ENCODE results near the gene GRM6. TPM values are rescaled to one million over a fixed set of nuclear protein-coding genes. Genes with fewer than 3 reads are reported as not detected.
A peak's percentile ranks its signal among the peaks of the same experiment; 100 is the strongest.

Gene GRM6
- total RNA-seq, 1 donor from 2014 or later: not detected

DNA sequence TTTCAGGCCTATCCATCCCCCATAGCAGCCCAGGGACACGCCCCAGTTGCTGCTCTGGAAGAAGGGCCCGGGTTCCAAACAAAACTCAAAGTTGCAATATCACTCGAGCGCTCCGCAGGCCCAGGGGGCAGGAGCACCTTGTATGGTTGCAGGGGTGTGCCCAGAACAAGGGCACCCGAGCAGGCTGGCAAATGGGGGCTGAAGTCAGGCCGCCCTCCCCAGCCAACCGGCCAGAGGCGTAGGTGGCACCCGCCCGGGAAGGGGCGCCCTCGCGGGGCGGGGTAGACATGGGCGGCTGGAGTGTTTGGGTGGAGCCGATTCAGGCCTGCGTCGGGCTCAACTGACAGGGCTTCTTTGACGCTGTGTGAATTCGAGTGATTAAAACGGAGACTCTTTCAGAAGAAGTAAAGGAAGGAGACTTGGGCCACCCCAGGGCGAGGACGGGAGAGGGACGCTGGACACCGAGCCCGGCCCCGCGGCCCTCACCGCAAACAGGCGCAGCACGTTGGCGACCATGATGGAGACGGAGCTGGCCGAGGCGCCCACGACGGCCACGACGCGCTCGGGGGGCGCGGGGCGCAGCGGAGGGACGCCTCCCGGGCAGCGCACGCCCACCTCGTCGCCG, 1.1 kb downstream of the GRM6 start:
- DNase-seq (ENCODE audit: extremely low spot score, unreplicated experiment): peak; percentile 81
- no peak overlapping the region for H3K27ac Mint-ChIP-seq (ENCODE audit: unreplicated experiment)
- peaks cover 3% of the 10 kb centered on the region for H3K27me3 Mint-ChIP-seq (ENCODE audit: unreplicated experiment)
- TF ChIP-seq, protein P1, sequence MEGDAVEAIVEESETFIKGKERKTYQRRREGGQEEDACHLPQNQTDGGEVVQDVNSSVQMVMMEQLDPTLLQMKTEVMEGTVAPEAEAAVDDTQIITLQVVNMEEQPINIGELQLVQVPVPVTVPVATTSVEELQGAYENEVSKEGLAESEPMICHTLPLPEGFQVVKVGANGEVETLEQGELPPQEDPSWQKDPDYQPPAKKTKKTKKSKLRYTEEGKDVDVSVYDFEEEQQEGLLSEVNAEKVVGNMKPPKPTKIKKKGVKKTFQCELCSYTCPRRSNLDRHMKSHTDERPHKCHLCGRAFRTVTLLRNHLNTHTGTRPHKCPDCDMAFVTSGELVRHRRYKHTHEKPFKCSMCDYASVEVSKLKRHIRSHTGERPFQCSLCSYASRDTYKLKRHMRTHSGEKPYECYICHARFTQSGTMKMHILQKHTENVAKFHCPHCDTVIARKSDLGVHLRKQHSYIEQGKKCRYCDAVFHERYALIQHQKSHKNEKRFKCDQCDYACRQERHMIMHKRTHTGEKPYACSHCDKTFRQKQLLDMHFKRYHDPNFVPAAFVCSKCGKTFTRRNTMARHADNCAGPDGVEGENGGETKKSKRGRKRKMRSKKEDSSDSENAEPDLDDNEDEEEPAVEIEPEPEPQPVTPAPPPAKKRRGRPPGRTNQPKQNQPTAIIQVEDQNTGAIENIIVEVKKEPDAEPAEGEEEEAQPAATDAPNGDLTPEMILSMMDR (IDR thresholded peaks at IDR 0.05): no peak
- H3K36me3 Mint-ChIP-seq (ENCODE audit: unreplicated experiment): no peaks in the 10 kb centered on the region
- peaks cover 22% of the 10 kb centered on the region for H3K9me3 Mint-ChIP-seq (ENCODE audit: unreplicated experiment)
- H3K4me1 Mint-ChIP-seq (ENCODE audit: unreplicated experiment): no peaks in the 10 kb centered on the region
- no peak overlapping the region for H3K4me3 Mint-ChIP-seq (ENCODE audit: unreplicated experiment)

DNA sequence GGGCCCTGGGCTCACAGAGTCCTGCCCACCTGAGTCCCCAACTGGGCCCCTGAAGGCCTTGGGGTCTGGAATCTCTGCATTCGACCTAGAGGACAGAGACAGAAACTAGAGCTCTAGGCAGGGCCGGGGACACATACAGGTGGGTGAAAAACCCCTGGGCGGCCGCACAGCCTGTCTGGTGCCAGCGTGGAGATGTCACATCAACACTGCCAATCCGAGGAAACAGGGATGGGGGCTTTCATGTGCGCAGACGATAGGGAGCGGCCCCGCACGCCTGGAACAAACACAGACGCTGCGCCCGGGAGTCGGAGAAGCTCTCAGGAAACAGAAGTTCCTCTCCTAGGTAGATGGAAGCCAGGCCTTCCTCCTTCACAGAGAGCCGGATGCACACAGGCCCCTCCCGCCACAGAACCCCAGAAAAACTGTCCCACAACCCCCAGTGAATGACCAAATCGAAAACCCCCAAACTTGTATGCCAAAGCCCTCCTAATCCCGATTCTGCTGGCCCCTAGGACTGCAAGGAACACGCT, 1.8 kb downstream of the GRM6 start:
- TF ChIP-seq, protein P1 (IDR thresholded peaks at IDR 0.05): no peak
- H3K27ac Mint-ChIP-seq (ENCODE audit: unreplicated experiment): no peak overlapping the region
- peaks cover 18% of the 10 kb centered on the region for H3K9me3 Mint-ChIP-seq (ENCODE audit: unreplicated experiment)
- peaks cover 3% of the 10 kb centered on the region for H3K27me3 Mint-ChIP-seq (ENCODE audit: unreplicated experiment)
- H3K4me1 Mint-ChIP-seq (ENCODE audit: unreplicated experiment): no peaks in the 10 kb centered on the region
- DNase-seq (ENCODE audit: extremely low spot score, unreplicated experiment): peak; percentile 81
- no peak overlapping the region for H3K4me3 Mint-ChIP-seq (ENCODE audit: unreplicated experiment)
- no peaks in the 10 kb centered on the region for H3K36me3 Mint-ChIP-seq (ENCODE audit: unreplicated experiment)

DNA sequence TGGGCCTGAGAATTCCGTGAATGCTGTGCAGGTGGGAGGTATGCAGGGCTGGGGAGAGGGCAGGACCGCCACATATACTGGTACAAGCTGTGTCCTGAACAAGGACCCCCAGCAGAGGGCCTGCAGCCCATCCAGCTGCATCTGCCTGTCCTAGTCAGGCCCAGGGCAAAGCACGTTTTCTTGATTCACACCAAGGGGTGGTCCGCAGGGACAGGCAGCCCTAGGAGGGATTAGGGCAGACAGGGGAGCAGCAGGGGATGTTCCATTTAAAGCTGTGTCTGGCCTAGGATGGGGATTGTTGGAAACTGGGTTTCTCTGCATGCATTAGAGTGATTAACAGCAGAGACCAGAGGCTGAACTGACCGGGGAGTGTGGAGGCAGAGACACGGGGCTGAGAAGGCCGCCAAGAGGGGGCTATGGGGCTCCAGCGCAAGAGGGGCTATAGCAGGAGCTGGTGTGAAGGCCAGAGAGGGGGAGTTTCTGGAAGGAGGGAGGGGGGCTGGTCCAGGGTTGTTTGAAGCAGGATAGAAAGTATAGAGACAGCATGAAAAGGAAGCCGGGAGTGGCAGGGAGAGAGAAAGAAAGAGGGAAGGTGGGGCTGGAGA, 2.7 kb downstream of the GRM6 start:
- Mint-ChIP-seq H3K4me3 (ENCODE audit: unreplicated experiment) (no peak overlapping the region), H3K9me3 (ENCODE audit: unreplicated experiment) (peaks cover 18% of the 10 kb centered on the region), H3K36me3 (ENCODE audit: unreplicated experiment) (no peaks in the 10 kb centered on the region), H3K4me1 (ENCODE audit: unreplicated experiment) (no peaks in the 10 kb centered on the region), H3K27ac (ENCODE audit: unreplicated experiment) (no peak overlapping the region), H3K27me3 (ENCODE audit: unreplicated experiment) (peaks cover 3% of the 10 kb centered on the region)
- DNase-seq (ENCODE audit: extremely low spot score, unreplicated experiment): peak; percentile 81
- TF ChIP-seq, protein P1 (IDR thresholded peaks at IDR 0.05): no peak

DNA sequence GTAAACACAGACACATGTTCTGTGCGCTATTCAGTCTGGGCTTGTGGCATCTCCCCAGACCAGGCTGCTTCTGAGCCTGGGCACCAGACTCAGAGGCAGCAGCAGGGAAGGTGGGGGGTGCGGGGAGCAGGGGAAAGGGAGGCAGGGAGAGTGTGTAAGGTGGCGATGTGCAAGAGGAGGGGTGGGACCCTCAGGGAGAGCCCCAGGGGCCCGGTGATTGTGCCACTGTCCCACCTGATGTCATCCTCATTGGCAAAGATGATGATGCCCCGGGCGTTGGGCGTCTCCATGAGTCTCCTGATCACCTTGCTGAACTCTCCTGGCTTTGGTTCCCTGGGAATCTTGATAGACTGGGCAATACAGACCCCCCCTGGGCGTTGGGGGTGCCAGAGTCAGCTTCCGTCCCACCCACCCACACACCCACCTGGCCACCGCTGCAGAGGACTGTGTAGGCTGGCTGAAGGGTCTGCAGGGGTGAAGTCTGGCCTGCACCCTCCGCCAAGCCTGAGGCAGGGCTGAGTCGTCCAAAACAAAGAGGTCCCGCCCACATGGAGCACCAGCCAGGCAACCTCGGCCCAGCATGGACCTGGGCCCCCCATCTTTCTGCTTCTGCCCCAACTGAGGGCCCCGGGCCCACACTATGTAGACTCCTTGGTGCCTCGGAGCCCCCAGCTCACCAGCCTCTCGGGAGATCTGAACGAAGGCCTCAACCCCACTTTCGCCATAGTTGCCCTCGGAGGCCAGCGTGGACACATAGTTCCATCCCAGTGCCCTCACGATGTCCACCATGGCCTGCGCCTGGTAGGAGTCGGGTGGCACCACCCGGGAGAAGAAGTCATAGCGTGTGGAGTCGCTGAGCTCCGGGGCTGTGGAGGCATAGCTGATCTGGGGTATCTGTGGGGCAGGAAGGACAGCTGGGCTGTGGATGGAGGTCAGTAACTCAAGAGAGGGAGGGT, 3.7 kb downstream of the GRM6 start:
- no peaks in the 10 kb centered on the region for H3K4me1 Mint-ChIP-seq (ENCODE audit: unreplicated experiment)
- peaks cover 12% of the 10 kb centered on the region for H3K9me3 Mint-ChIP-seq (ENCODE audit: unreplicated experiment)
- TF ChIP-seq, protein P1 (IDR thresholded peaks at IDR 0.05): no peak
- no peaks in the 10 kb centered on the region for H3K36me3 Mint-ChIP-seq (ENCODE audit: unreplicated experiment)
- no peak overlapping the region for H3K27ac Mint-ChIP-seq (ENCODE audit: unreplicated experiment)
- peak; percentile 75 for DNase-seq (ENCODE audit: extremely low spot score, unreplicated experiment)
- peaks cover 3% of the 10 kb centered on the region for H3K27me3 Mint-ChIP-seq (ENCODE audit: unreplicated experiment)
- H3K4me3 Mint-ChIP-seq (ENCODE audit: unreplicated experiment): no peak overlapping the region
